ENCODE results near the gene CYP2W1.

CYP2W1 gene

GRCh38 chr7:967361-968082 lies 15.5 kb upstream of the CYP2W1 start:
- no peak for DNase-seq

- no peak for DNase-seq
Observed at GRCh38 chr7:968205-969105, 14.5 kb upstream of the CYP2W1 start.

DNA sequence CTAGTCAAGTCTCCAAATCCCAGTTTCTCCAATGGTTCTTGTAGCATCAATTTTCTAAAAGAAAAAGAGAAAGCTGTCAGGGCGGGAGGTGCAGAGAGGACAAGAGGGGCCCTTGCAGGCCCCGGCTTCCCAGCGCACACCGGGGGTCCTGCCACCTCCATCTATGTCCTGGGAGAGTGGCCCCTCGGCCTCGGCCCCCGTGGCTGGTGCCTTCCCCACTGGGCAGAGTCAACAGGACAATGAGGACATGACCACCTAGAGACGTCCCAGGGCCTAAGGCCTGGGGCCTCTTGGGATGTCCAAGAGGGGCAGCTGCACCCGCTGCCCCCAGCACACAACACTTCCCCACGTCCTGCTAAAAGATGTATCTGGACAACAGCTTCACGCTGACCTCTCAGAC lies 13.6 kb upstream of the CYP2W1 start:
- no peak for DNase-seq

GRCh38 chr7:970744-971143 lies 12.2 kb upstream of the CYP2W1 start:
- DNase-seq = no peak

DNA sequence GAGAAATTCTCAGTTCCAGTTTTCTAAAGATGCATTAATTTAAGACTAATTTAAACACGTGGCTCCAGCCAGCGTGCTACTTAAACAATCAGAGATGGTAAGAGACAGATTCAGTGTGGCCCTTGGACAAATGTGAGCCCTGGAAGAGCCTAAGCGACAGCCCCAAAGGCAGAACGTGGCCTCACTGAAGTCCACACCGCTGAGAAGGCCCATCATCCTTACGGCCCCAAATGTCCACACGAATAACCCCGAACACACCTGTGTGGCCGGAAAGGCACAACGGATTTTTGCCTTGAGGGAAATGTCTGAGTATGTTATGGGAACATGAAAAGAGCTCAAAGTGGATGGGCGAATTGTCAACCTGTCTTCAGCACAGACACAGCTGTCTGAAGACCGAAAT lies 10.9 kb upstream of the CYP2W1 start:
- DNase-seq = no peak

GRCh38 chr7:972676-973309 lies 10.2 kb upstream of the CYP2W1 start:
- no peak for DNase-seq

DNA sequence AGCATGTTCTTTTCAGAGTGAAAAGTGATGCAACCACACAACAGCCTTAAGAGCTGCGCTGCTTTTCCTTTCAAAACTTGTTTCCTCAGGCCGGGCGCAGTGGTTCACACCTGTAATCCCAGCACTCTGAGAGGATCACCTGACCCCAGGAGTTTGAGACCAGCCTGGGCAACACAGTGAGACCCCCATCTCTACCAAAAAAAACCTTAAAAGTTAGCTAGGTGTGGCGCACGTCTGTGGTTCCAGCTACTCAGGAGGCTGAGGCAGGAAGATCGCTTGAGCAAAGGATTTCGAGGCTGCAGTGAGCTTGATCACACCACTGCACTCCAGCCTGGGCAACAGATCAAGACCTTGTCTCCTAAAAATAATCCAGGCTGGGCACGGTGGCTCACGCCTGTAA lies 9.7 kb upstream of the CYP2W1 start:
- DNase-seq = no peak

DNA sequence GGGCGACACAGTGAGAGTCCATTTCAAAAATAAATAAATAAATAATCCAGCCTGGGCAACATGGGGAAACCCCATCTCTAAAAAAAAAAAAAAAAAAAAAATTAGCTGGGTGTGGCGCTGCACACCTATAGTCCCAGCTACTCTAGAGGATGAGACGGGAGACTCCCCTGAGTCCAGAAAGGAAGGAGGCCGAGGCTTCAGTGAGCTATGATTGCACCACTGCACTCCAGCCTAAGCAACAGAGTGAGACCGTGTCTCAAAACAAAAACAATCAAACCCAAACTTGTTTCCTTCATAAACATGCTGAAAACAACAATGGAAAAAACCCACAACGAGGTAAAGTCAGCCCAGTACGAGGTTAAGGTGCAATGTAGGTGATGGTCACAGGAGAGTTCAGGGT lies 8.8 kb upstream of the CYP2W1 start:
- no peak for DNase-seq

GRCh38 chr7:974820-975681 lies 7.9 kb upstream of the CYP2W1 start, which contains the start of gene COX19:
Gene COX19 (minus strand): TSS chr7:975549. CDS start chr7:975509, 40 bp downstream.
- peak; percentile 84 for DNase-seq

DNA sequence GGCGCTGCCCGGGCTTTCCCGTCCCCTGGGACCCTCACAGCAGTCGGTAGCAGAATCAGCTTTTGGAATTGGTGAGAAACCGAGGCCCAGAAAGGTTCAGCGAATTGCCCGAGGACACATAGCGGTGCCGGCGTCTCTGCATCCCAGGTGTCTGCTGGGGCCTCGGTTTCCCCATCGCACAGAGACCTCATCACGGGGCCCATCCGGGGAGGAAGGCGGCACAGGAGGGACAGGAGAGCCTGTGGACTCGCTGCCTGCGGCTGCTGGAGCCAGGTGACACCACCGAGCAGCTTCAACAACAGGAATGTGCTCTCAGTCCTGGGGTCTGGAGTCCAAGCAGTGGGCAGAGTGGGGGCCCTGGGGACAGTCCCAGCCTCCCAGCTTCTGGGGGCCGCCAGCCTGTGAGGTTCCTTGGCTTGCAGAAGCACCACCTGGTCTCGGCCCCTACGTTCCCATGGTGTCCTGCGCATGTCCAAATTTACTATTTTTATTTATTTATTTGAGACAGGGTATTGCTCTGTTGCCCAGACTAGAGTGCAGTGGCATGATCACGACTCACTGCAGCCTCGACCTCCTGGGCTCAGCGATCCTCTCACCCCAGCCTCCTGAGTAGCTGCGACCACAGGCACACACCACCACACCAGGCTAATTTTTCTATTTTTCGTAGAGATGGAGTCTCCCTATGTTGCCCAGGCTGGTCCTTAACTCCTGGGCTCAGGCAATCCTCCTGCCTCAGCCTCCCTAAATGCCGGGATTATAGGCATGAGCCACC lies 7.1 kb upstream of the CYP2W1 start:
- DNase-seq = no peak

DNA sequence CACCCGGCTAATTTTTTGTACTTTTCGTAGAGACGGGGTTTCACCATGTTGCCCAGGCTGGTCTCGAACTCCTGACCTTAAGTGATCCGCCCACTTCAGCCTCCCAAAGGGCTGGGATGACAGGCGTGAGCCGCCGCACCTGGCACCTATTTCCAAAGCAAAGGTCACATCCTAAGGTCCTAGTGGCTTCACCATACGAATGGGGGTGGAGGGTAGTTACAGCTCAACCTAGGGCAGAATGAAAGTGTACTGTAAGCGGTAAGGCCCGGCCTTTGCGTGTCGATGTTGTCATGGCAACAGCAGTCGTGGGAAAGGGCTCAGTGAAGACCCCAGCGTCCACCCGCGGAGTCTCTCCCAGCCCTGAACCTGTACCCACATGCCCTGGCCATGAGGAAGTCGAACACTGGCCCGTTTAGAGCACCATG lies 6.1 kb upstream of the CYP2W1 start:
- no peak for DNase-seq

DNA sequence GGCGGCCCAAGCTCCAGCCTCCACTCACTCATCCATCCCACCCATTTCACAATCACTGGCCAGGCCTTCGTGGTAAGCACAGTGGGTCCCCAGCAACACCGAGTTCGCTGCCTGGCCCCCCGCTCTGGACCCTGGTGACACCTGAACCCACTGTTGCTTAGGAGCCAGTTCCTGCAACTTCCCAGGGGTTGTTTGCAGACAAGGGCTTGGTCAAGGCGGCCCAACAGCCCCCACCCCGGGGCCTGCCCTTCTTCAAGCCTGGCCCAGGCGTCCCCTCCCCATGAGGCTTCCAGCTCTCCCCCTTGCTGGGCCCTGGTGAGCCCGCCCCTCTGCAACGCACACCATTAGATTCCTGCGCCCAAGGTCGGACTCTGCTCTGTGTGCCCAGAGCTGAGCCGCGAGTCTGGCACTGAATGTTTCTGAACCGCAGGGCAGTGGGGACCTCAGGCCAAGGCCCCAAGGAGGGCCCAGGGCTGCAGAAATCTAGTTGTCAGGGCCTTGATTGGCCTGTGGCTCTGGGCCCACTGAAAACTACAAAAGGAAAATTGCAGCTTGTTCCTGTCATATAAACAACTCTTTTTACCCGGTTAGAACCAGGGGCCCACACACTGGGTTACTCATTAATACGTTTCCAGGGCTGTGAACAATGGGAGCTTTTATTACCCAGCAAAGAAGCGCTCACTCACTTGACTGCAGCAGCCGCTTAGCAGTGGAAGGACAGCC lies 5.5 kb upstream of the CYP2W1 start:
- no peak for DNase-seq

- DNase-seq = no peak
Observed at GRCh38 chr7:978049-978346, 5.0 kb upstream of the CYP2W1 start.

DNA sequence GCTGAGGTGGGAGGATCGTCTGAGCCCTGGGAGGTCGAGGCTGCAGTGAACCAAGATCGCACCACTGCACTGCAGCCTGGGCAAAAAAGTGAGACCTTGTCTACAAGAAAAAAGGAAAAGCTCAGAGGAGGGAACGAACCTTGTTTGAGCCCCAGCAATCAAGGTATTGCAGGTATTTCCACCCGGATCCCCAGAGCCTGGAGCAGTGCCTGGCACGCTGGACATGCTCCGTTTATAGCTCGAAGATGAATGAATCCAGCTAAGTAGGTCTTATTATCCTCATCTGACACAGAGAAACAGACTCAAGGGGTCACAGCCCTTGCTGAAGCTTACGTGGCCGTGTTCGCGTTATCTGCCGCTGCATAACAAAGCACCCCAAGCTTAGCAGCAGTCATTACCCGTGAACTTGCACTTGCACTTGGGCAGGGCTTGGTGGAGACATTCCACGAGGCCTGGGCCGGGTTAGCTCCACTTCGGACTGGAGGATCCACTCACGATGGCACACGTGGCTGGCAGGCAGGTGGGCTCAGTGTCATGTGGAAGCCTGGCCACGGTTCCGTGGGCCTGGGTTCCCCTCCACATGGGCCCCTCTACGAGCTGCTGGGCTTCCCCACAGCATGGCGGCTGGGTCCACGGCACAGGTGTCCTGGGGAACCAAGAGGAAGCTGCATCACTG lies 4.4 kb upstream of the CYP2W1 start:
- no peak for DNase-seq

DNA sequence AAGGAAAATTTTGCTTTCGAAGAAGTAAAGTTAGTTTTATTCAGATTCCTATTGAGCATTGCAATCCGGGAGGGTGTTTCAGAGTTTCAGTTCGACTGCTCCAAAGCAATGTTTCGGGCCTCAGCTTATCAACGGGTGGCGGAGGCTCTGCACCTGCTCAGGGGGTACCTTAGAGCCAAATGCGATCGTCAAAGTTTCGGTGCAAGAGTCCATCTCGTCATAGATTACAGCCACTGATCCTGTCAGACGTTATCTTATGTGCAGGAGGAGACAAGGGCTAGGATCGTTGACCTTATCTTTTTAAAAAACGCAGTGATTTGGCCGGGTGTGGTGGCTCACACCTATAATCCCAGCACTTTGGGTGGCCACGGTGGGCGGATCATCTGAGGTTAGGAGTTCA lies 3.8 kb upstream of the CYP2W1 start:
- DNase-seq = no peak

DNA sequence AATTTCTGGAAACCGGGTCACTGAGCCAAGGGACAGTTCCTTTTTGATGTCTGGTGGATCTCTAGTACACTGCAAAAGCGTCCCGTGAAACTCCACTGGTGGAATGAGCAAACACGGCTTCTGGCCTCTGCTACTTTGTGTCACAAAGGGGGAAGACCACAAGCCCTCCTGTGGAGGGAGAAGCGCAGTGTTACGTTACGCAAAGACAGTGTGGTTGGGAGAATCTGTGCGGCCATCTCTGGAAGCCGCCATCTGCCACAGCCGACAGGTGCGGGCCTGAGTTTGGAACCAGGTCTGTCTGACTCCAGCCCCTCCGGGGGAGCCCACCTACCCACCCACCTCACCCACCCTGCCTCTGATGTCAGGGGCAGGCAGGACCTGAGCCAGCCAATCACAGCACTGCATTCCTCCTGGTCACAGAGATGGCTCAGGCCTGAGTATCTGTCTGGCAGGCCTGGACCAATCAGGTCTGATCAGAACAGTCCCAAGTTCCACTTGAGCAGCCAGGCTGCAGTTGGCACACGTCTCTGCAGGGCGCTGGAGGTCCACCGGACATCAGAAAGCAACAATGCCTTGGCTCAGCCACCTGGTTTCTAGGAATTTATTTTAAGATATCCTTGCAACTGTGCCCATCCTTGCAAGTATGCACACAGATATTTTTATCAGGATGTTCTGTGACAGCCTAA lies 3.0 kb upstream of the CYP2W1 start:
- no peak for DNase-seq

- no peak for DNase-seq
Observed at GRCh38 chr7:981793-982510, 1.0 kb upstream of the CYP2W1 start.

- DNase-seq = no peak
Observed at GRCh38 chr7:982511-983003, 424 bp upstream of the CYP2W1 start.

DNA sequence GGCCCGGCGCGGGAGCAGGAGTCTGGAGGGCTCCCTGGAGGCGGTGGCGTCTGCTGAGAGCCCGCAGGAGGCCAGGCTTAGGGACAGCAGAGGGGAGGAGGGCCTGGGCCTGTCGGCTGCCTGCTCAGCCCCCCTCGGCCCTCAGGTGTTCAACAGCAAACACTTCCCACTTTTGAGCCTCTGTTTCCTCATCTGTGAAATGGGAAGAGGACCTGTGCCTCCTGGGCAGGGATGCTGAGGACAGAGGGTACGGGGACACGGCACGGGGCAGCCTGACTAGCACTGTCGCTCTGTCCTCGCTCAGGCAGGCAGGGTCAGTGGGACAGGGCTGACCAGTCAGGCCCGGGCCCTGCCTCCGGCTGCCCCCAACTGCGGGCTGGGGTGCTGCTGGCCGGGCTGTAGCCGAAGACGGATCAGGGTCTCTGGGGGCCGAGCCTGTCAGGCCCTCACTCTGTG lies 663 bp downstream of the CYP2W1 start:
- no peak for DNase-seq

All from GDM1 (cell line).